Central memory CD8-positive, alpha-beta T cell (primary cell): Measurements from ENCODE around the gene LRP10.

Experiments used
- ATAC-seq: fragments of 150-1000 bp; cut with Tn5 transposase; replicated peaks from 2 replicates; pipeline ENCODE4 v1.10.0; 2022; ENCODE audit warnings: mild to moderate bottlenecking, moderate FRiP score, moderate number of reproducible peaks; ENCODE audit not compliant: poor library complexity, severe bottlenecking; ENCODE audit errors: extremely low read depth
- DNase-seq, 2 donors: peaks; one replicate each; pipeline ENCODE4 v3.0.0; 2021; ENCODE audit warnings: low spot score in 2 of 2
- H3K27ac Mint-ChIP-seq: one replicate; pipeline ENCODE4 v1.8.0; 2022; ENCODE audit warnings: low read depth, mild to moderate bottlenecking, moderate library complexity, mixed read lengths
- H3K27me3 Mint-ChIP-seq: one replicate; pipeline ENCODE4 v1.8.0; 2022; ENCODE audit warnings: mixed read lengths
- H3K36me3 Mint-ChIP-seq: one replicate; pipeline ENCODE4 v1.8.0; 2022; ENCODE audit warnings: mild to moderate bottlenecking, moderate library complexity, mixed read lengths; ENCODE audit not compliant: insufficient read depth
- H3K4me1 Mint-ChIP-seq: one replicate; pipeline ENCODE4 v1.8.0; 2022; ENCODE audit warnings: mixed read lengths
- H3K4me3 Mint-ChIP-seq: one replicate; pipeline ENCODE4 v1.8.0; 2022; ENCODE audit warnings: mild to moderate bottlenecking, moderate library complexity, mixed read lengths
- H3K9me3 Mint-ChIP-seq: one replicate; pipeline ENCODE4 v1.8.0; 2022; ENCODE audit warnings: mixed read lengths

Gene LRP10

GRCh38 chr14:22861651-22862050 is 9.9 kb upstream of the LRP10 start:
- H3K36me3 Mint-ChIP-seq: peaks cover 3% of the 10 kb centered on the region
- H3K27ac Mint-ChIP-seq: no peak overlapping the region
- H3K4me3 Mint-ChIP-seq: no peak overlapping the region
- H3K4me1 Mint-ChIP-seq: peaks cover 20% of the 10 kb centered on the region
- no peak for ATAC-seq
- no peaks in the 10 kb centered on the region for H3K9me3 Mint-ChIP-seq
- H3K27me3 Mint-ChIP-seq: peaks cover 31% of the 10 kb centered on the region
- DNase-seq: no peak

- Mint-ChIP-seq H3K27ac (no peak overlapping the region), H3K4me3 (no peak overlapping the region), H3K9me3 (no peaks in the 10 kb centered on the region), H3K27me3 (peaks cover 15% of the 10 kb centered on the region), H3K4me1 (peaks cover 8% of the 10 kb centered on the region), H3K36me3 (no peaks in the 10 kb centered on the region)
- ATAC-seq (no peak), DNase-seq (no peak)
Observed at GRCh38 chr14:22864979-22865378, 6.6 kb upstream of the LRP10 start.

- H3K36me3 Mint-ChIP-seq: peaks cover 2% of the 10 kb centered on the region
- H3K27ac Mint-ChIP-seq: no peak overlapping the region
- peaks cover 14% of the 10 kb centered on the region for H3K27me3 Mint-ChIP-seq
- no peaks in the 10 kb centered on the region for H3K9me3 Mint-ChIP-seq
- DNase-seq (no peak), ATAC-seq (no peak)
- H3K4me1 Mint-ChIP-seq: peaks cover 13% of the 10 kb centered on the region
- H3K4me3 Mint-ChIP-seq: no peak overlapping the region
Observed at GRCh38 chr14:22865424-22866405, 5.8 kb upstream of the LRP10 start.

- no peak for DNase-seq
- no peak overlapping the region for H3K27ac Mint-ChIP-seq
- H3K9me3 Mint-ChIP-seq: no peaks in the 10 kb centered on the region
- peaks cover 22% of the 10 kb centered on the region for H3K4me1 Mint-ChIP-seq
- peaks cover 3% of the 10 kb centered on the region for H3K27me3 Mint-ChIP-seq
- peaks cover 6% of the 10 kb centered on the region for H3K36me3 Mint-ChIP-seq
- H3K4me3 Mint-ChIP-seq: no peak overlapping the region
- no peak for ATAC-seq
Observed at GRCh38 chr14:22866874-22867273, 4.7 kb upstream of the LRP10 start.

GRCh38 chr14:22870811-22871223 is 723 bp upstream of the LRP10 start:
- peak; percentile 72 for ATAC-seq
- no peak for DNase-seq
- H3K27ac Mint-ChIP-seq: peak overlapping the region; percentile 92
- H3K36me3 Mint-ChIP-seq: peaks cover 16% of the 10 kb centered on the region
- no peaks in the 10 kb centered on the region for H3K27me3 Mint-ChIP-seq
- peak overlapping the region; percentile 94 for H3K4me3 Mint-ChIP-seq
- peaks cover 37% of the 10 kb centered on the region for H3K4me1 Mint-ChIP-seq
- H3K9me3 Mint-ChIP-seq: no peaks in the 10 kb centered on the region

- DNase-seq: peak; percentile 47 to 66
- H3K27ac Mint-ChIP-seq: peak overlapping the region; percentile 92
- H3K4me3 Mint-ChIP-seq: peak overlapping the region; percentile 94
- ATAC-seq: peak; percentile 23
- H3K4me1 Mint-ChIP-seq: peaks cover 29% of the 10 kb centered on the region
- no peaks in the 10 kb centered on the region for H3K9me3 Mint-ChIP-seq
- H3K27me3 Mint-ChIP-seq: no peaks in the 10 kb centered on the region
- H3K36me3 Mint-ChIP-seq: peaks cover 19% of the 10 kb centered on the region
Observed at GRCh38 chr14:22872033-22872832, 693 bp downstream of the LRP10 start.

- ATAC-seq: no peak
- H3K9me3 Mint-ChIP-seq: no peaks in the 10 kb centered on the region
- peaks cover 31% of the 10 kb centered on the region for H3K4me1 Mint-ChIP-seq
- peak overlapping the region; percentile 92 for H3K27ac Mint-ChIP-seq
- DNase-seq: no peak
- H3K36me3 Mint-ChIP-seq: peaks cover 22% of the 10 kb centered on the region
- peak overlapping the region; percentile 94 for H3K4me3 Mint-ChIP-seq
- H3K27me3 Mint-ChIP-seq: no peaks in the 10 kb centered on the region
Observed at GRCh38 chr14:22872833-22873520, 1.4 kb downstream of the LRP10 start.

GRCh38 chr14:22875003-22875747 is 3.6 kb downstream of the LRP10 start:
- Mint-ChIP-seq H3K4me1 (peaks cover 35% of the 10 kb centered on the region), H3K36me3 (peaks cover 27% of the 10 kb centered on the region), H3K9me3 (no peaks in the 10 kb centered on the region), H3K4me3 (no peak overlapping the region), H3K27me3 (no peaks in the 10 kb centered on the region), H3K27ac (no peak overlapping the region)
- no peak for ATAC-seq
- no peak for DNase-seq

GRCh38 chr14:22875748-22876319 is 4.3 kb downstream of the LRP10 start:
- DNase-seq (no peak), ATAC-seq (no peak)
- Mint-ChIP-seq H3K4me1 (peaks cover 29% of the 10 kb centered on the region), H3K27ac (no peak overlapping the region), H3K27me3 (no peaks in the 10 kb centered on the region), H3K4me3 (no peak overlapping the region), H3K9me3 (no peaks in the 10 kb centered on the region), H3K36me3 (peaks cover 25% of the 10 kb centered on the region)

- Mint-ChIP-seq H3K27me3 (no peaks in the 10 kb centered on the region), H3K36me3 (peaks cover 21% of the 10 kb centered on the region), H3K9me3 (no peaks in the 10 kb centered on the region), H3K4me1 (peaks cover 22% of the 10 kb centered on the region), H3K27ac (no peak overlapping the region), H3K4me3 (no peak overlapping the region)
- ATAC-seq (no peak), DNase-seq (no peak)
Observed at GRCh38 chr14:22877000-22877501, 5.5 kb downstream of the LRP10 start.
